Astrocyte (in vitro differentiated cells and primary cell): Measurements from ENCODE around the gene RAD51B.

Source experiments
- CTCF ChIP-seq: IDR thresholded peaks from 2 replicates; pipeline ENCODE4 v1.5.1; 2011; ENCODE audit warnings: low read depth, mild to moderate bottlenecking, inconsistent platforms, low read length, moderate library complexity; ENCODE audit not compliant: insufficient read depth
- EZH2 ChIP-seq: IDR thresholded peaks from 2 replicates; pipeline ENCODE4 v1.6.1; 2012; ENCODE audit warnings: mild to moderate bottlenecking, low read length, inconsistent platforms; ENCODE audit not compliant: insufficient read depth

DNA sequence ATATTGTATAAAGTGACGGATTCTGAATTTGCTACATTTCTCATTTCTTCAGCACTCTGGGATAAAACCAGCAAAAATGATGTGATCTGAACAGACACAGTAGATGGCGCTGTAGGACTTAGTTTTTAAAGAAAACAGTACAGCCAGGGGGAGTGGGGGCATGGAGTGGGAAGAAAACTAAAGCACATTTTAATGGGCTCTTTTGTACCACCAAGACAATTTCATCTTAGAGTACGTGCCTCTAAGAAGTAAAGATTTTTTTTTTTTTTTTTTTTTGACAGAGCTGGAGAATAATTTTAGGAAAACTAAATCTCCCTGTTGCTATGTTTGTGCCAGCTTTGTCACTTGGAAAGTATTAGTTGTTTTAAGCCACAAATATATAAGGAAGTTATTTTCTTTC is 124.4 kb downstream of the RAD51B start:
- TF ChIP-seq CTCF (peak; percentile 82), EZH2 (no peak)
